Posterior cingulate gyrus (tissue), 11 donors: ENCODE results near the gene MCEMP1.

ENCODE experiments used
- DNase-seq, 10 donors: peaks; one replicate each; pipeline versions ENCODE4 v3.0.0 to v3.0.0-alpha.2; 2020 to 2021; ENCODE audit warnings: mixed read lengths in 3 of 10
- intact Hi-C: fragments of 100-400 bp; cut with DNase I; formaldehyde crosslinking; loops from one replicate; pipeline ENCODE4 v1.15.1; 2023

The MCEMP1 gene, protein sequence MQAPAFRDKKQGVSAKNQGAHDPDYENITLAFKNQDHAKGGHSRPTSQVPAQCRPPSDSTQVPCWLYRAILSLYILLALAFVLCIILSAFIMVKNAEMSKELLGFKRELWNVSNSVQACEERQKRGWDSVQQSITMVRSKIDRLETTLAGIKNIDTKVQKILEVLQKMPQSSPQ

GRCh38 chr19:7676854-7677253, at the start of gene MCEMP1:
Gene MCEMP1 (plus strand): TSS chr19:7677090. CDS start chr19:7677121, 31 bp downstream.
- DNase-seq = no peak
- intact Hi-C loops = loop anchor here (10.0 kb wide), 1 partner anchor 112 kb away; no protein-coding TSS in a partner anchor

- no peak for DNase-seq
- intact Hi-C loops = no loop called here
Observed at GRCh38 chr19:7627166-7627565, 49.7 kb upstream of the MCEMP1 start.

DNA sequence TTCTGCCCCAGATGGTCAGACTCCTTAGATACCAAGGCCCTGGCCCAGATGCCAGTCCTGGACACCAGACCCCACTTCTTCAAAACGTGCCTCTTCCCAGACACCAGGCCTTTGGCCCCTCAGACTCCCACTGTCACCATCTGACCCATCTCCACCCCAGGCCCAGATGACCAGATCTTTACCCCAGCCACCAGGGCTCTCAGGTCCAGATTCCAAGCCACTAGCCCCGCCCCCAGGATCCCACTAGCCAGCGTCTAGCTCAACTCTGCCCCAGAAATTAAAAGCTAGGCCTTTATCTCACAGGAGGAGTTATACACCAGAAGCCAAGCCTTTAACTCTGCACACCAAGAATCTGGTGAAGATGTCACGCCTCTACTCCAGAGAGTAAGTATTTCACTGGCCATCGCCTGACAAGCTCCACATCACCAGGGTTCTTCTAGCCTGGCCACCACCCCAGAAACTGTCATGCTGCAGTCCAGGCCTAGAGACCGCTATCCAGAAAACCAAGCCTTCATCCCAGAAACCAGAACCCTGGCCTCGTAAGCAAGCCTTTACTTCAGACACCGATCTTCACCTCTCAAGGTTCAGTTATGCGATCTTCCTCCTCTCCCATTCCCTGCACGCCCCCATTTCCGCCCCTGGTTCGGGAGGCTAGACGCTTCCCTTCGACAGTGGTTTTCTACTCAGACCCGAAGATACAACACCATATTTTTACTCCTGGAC, 48.1 kb upstream of the MCEMP1 start:
- DNase-seq = no peak
- intact Hi-C loops = no loop called here

- peak; percentile 95 to 100 (median 97) for DNase-seq
- intact Hi-C loops = no loop called here
Observed at GRCh38 chr19:7629347-7630054, 47.4 kb upstream of the MCEMP1 start, which contains the start of the genes PET100 and XAB2. Gene PET100 (plus strand): TSS chr19:7629793. CDS start chr19:7629834, 41 bp downstream. Gene XAB2 (minus strand): TSS chr19:7629545. CDS start chr19:7629527, 18 bp downstream.

GRCh38 chr19:7631577-7631976, 45.3 kb upstream of the MCEMP1 start:
- no peak for DNase-seq
- intact Hi-C loops = no loop called here

DNA sequence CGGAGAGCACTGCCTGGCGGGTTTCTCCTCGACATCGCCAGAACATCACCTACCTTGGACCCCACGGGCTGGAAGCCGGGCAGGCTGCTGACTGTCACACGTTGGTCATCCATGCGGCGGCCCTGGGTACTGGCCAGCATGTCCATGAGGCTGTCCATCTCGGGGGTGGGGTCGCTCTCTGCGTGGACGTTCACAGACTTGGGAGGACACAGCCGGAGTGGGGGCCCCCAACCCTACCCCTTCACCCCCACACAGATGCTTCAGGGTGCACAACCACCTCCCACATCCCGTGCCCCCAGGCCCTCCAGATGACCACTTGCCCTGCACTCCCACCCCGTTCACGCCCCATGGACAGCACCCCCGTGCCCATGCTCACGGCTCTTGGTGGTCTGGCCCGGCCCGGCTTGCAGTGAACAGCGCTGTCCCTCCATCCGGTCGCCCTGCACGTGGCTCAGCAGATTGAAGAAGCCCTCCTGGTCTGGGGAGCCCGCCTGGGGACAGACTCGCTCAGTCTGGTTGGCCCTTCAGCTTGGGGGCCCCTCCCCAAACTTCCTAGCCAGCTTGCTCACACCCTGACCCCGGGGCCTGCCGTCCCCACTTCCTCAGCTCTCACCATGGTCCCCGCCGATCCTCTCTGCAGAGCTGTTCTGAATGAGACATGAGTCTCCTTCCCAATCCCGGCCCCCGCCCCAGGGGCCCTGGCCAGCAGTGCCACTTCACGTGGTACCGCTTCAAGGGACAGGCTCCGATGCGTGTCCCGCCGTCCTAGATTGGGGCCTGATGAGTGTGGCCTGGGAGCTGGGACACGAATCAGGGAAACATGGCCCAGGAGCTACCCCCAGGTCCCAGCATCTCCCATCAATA, 44.3 kb upstream of the MCEMP1 start:
- intact Hi-C loops = no loop called here
- DNase-seq = no peak

DNA sequence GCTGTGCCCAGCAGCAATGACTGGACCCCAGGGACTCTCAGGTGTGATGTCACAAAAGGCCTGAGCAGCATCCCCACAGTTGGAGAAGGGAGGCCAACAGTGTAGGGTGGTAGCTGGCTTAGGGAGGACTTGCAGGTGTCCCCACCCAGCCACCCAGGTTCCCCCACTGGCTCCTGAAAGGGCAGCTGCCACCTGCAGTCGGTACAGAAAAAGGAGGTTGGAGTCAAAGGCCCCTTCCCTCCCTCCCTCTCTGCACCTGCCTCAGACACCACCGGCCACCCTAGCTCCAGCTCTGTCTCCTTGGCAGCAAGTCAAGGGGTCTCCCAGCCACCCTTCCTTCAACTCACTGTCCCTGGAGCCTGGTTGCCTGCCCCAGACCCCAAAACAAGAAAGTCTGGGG, 43.2 kb upstream of the MCEMP1 start, which contains the start of gene PCP2:
Gene PCP2 (minus strand): TSS at position 22 of the 400 bp plus-strand sequence. CDS start 262 bp downstream, outside the sequence.
- no peak for DNase-seq
- intact Hi-C loops = no loop called here

GRCh38 chr19:7635670-7636069, 41.2 kb upstream of the MCEMP1 start:
- intact Hi-C loops = no loop called here
- DNase-seq = no peak

DNA sequence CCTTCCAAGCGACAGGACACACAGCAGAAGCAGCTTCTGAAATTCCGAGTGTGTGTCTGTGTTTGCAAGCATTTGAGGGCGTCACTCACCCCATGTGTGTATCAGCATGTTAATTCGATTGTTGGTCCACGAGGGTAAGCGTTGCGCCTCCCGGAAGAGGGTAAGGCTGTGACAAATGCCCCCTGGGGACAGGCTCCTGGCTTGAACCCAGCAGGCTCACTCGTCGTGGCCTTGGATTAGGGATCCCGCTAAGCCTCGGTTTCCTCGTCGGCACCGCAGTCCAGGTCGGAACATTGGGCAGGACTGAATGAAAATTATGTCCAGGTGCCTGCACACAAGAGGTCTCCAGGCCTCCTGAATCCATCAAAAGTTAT, 40.6 kb upstream of the MCEMP1 start:
- DNase-seq = no peak
- intact Hi-C loops = no loop called here

DNA sequence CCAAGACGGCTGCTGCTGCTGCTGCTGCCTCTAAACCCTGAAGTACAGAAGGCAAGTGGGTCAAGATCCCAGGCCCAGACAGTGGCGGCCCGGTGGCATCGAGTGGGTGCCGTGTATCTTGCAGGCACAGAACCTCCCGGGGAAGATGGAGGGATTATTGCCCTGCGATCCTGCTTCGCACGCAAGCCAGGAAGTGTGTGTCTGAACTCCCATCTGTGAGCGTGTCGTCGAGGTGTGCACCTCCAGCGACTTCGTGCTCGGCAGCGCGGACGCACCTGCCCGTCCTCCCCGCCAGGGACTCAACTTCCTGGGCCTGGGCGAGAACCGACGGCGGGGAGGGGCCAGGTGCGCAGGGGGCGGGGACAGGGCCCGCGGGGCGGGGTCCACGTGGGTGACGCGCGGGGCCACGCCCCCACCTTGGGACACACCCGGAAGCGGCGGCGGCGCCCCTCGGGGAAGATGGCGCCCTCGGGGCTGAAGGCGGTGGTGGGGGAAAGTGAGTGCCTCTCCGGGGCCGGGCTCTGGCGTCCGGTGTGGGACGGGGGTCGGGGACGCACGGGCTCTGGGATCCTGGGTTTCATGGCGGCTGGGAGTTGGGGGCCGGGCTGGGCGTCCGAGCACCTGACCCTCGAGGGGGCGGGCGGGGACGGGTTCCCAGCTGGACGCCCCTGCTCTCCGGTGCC, 40.1 kb upstream of the MCEMP1 start, which contains the start of gene STXBP2:
Gene STXBP2 (plus strand): TSS at position 420 of the 683 bp plus-strand sequence. CDS start 40 bp downstream, at position 460.
- no peak for DNase-seq
- intact Hi-C loops = no loop called here

- intact Hi-C loops = no loop called here
- DNase-seq = no peak
Observed at GRCh38 chr19:7637374-7638256, 39.3 kb upstream of the MCEMP1 start.

DNA sequence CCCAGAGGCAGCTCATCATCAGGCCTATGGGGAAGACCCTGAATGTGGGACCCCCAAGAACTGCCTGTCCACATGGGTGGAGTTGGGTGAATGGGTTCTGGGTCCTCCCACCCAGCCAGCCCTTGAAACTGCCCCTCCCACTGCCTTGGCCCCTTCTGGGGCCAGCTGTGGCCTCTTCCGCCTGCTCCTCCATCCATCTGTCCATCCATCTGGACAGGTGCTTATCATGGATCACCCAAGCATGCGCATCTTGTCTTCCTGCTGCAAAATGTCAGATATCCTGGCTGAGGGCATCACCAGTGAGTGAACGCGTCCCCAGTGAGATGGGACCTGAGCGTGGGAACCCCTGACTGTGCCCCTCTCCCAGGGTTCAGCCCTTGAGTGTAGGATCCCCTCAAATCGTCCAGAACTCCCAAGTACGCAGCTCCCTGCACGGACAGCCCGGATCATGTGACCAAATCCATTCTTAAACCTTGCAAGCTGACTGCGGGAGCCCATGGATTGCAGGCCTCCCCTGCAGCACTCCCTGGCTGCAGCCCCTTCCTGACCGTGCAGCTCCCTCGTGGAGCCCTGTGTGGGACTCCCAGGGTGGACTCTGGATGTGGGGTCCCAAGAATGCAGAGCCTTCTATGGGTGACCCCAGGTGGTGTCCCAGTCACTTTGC, 38.0 kb upstream of the MCEMP1 start:
- no peak for DNase-seq
- intact Hi-C loops = no loop called here

- intact Hi-C loops = no loop called here
- no peak for DNase-seq
Observed at GRCh38 chr19:7639863-7640348, 37.0 kb upstream of the MCEMP1 start.

GRCh38 chr19:7640803-7641202, 36.1 kb upstream of the MCEMP1 start:
- intact Hi-C loops = no loop called here
- no peak for DNase-seq

- intact Hi-C loops = no loop called here
- DNase-seq = no peak
Observed at GRCh38 chr19:7641290-7642276, 35.3 kb upstream of the MCEMP1 start.

- no peak for DNase-seq
- intact Hi-C loops = no loop called here
Observed at GRCh38 chr19:7642295-7643030, 34.4 kb upstream of the MCEMP1 start.
